Measurements from ENCODE around the gene CALHM6. TPM values are rescaled to one million over a fixed set of nuclear protein-coding genes. Genes with fewer than 3 reads are reported as not detected.
A peak's percentile ranks its signal among the peaks of the same experiment; 100 is the strongest.

Gene CALHM6
- total RNA-seq, 1 donor from 2014 or later: not detected

- no peak overlapping the region for H3K27ac ChIP-seq (ENCODE audit: low read depth, low read length)
- Mint-ChIP-seq H3K4me3 (ENCODE audit: unreplicated experiment) (no peak overlapping the region), H3K9me3 (ENCODE audit: unreplicated experiment) (peaks cover 4% of the 10 kb centered on the region), H3K36me3 (ENCODE audit: low read depth, unreplicated experiment) (no peaks in the 10 kb centered on the region), H3K27ac (ENCODE audit: unreplicated experiment) (no peak overlapping the region), H3K27me3 (ENCODE audit: low read depth, unreplicated experiment) (peaks cover 15% of the 10 kb centered on the region), H3K4me1 (ENCODE audit: low read depth, unreplicated experiment) (no peaks in the 10 kb centered on the region)
- H3K4me1 ChIP-seq (ENCODE audit: insufficient read depth, low read length): no peaks in the 10 kb centered on the region
- FAIRE-seq: no peak
- no peaks in the 10 kb centered on the region for H3K9me3 ChIP-seq (ENCODE audit: insufficient read depth, low read depth, low read length)
- no peak overlapping the region for H3K4me2 ChIP-seq (ENCODE audit: low read length)
- no peak for DNase-seq (ENCODE audit: low read depth)
- no peaks in the 10 kb centered on the region for H3K79me2 ChIP-seq (ENCODE audit: insufficient read depth, low read length)
- H3K9ac ChIP-seq (ENCODE audit: low read length): no peak overlapping the region
- H4K20me1 ChIP-seq (ENCODE audit: insufficient read depth, low read length): no peaks in the 10 kb centered on the region
- no peak overlapping the region for H2AFZ ChIP-seq (ENCODE audit: low read depth, low read length)
- no peaks in the 10 kb centered on the region for H3K36me3 ChIP-seq (ENCODE audit: insufficient read depth, low read length)
- peaks cover 4% of the 10 kb centered on the region for H3K27me3 ChIP-seq (ENCODE audit: insufficient read depth, low read length)
- no peak overlapping the region for H3K4me3 ChIP-seq (ENCODE audit: insufficient read depth, low read depth, low read length)
- TF ChIP-seq CTCF (IDR thresholded peaks at IDR 0.05; ENCODE audit: insufficient read depth, low read depth, low read length) (no peak), EZH2 (IDR thresholded peaks at IDR 0.05; ENCODE audit: insufficient read depth, low read length) (no peak)
Measured at GRCh38 chr6:116485559-116486184, 24.5 kb downstream of the CALHM6 start.

- Histone ChIP-seq H3K4me2 (ENCODE audit: low read length) (no peak overlapping the region), H3K9ac (ENCODE audit: low read length) (no peak overlapping the region), H3K36me3 (ENCODE audit: insufficient read depth, low read length) (no peaks in the 10 kb centered on the region), H2AFZ (ENCODE audit: low read depth, low read length) (no peak overlapping the region), H3K4me3 (ENCODE audit: insufficient read depth, low read depth, low read length) (no peak overlapping the region), H3K4me1 (ENCODE audit: insufficient read depth, low read length) (no peaks in the 10 kb centered on the region), H3K27ac (ENCODE audit: low read depth, low read length) (no peak overlapping the region), H3K27me3 (ENCODE audit: insufficient read depth, low read length) (no peaks in the 10 kb centered on the region), H3K79me2 (ENCODE audit: insufficient read depth, low read length) (no peaks in the 10 kb centered on the region), H4K20me1 (ENCODE audit: insufficient read depth, low read length) (no peaks in the 10 kb centered on the region), H3K9me3 (ENCODE audit: insufficient read depth, low read depth, low read length) (no peaks in the 10 kb centered on the region)
- Mint-ChIP-seq H3K27me3 (ENCODE audit: low read depth, unreplicated experiment) (no peaks in the 10 kb centered on the region), H3K4me3 (ENCODE audit: unreplicated experiment) (no peak overlapping the region), H3K36me3 (ENCODE audit: low read depth, unreplicated experiment) (no peaks in the 10 kb centered on the region), H3K27ac (ENCODE audit: unreplicated experiment) (no peak overlapping the region), H3K9me3 (ENCODE audit: unreplicated experiment) (peaks cover 4% of the 10 kb centered on the region), H3K4me1 (ENCODE audit: low read depth, unreplicated experiment) (no peaks in the 10 kb centered on the region)
- peak; percentile 17 for FAIRE-seq
- DNase-seq (ENCODE audit: low read depth): no peak
- TF ChIP-seq EZH2 (IDR thresholded peaks at IDR 0.05; ENCODE audit: insufficient read depth, low read length) (no peak), CTCF (IDR thresholded peaks at IDR 0.05; ENCODE audit: insufficient read depth, low read depth, low read length) (no peak)
Measured at GRCh38 chr6:116491610-116492330, 30.6 kb downstream of the CALHM6 start.
